GM15510 (cell line): ENCODE measurements around the gene SUGT1.

ENCODE experiments used
- POLR2A ChIP-seq: IDR thresholded peaks from 3 replicates; pipeline ENCODE4 v1.6.1; 2011; ENCODE audit warnings: borderline replicate concordance; ENCODE audit not compliant: insufficient read length; ENCODE audit errors: extremely low read depth

The SUGT1 gene

GRCh38 chr13:52652196-52652979, at the start of gene SUGT1:
Gene SUGT1, plus strand, starts transcription at chr13:52652836. Its CDS starts 85 bp downstream, at chr13:52652921.
- peak; percentile 84 for TF ChIP-seq POLR2A

- TF ChIP-seq POLR2A: no peak
These were observed 37.4 kb upstream of the SUGT1 start for GRCh38 chr13:52615134-52615801.

GRCh38 chr13:52615812-52616211, 36.8 kb upstream of the SUGT1 start:
- TF ChIP-seq POLR2A: no peak

- TF ChIP-seq POLR2A: peak; percentile 77
These were observed 35.3 kb upstream of the SUGT1 start for GRCh38 chr13:52617070-52618060.

- no peak for TF ChIP-seq POLR2A
These were observed 13.8 kb upstream of the SUGT1 start for GRCh38 chr13:52638666-52639328.

GRCh38 chr13:52642131-52642530, 10.5 kb upstream of the SUGT1 start, which contains the start of gene HNRNPA1L2:
Gene HNRNPA1L2, plus strand, starts transcription at chr13:52642431. Its CDS starts 62 bp downstream, at chr13:52642493.
- no peak for TF ChIP-seq POLR2A

GRCh38 chr13:52644108-52644507, 8.5 kb upstream of the SUGT1 start:
- no peak for TF ChIP-seq POLR2A

- TF ChIP-seq POLR2A: no peak
These were observed 5.7 kb upstream of the SUGT1 start for GRCh38 chr13:52646967-52647366.

- no peak for TF ChIP-seq POLR2A
These were observed 1.9 kb upstream of the SUGT1 start for GRCh38 chr13:52650731-52651130.

GRCh38 chr13:52651897-52652195, 790 bp upstream of the SUGT1 start:
- no peak for TF ChIP-seq POLR2A

GRCh38 chr13:52652980-52653303, 306 bp downstream of the SUGT1 start:
- no peak for TF ChIP-seq POLR2A

GRCh38 chr13:52659340-52659739, 6.7 kb downstream of the SUGT1 start:
- TF ChIP-seq POLR2A: no peak

GRCh38 chr13:52664272-52664671, 11.6 kb downstream of the SUGT1 start:
- TF ChIP-seq POLR2A: no peak

GRCh38 chr13:52665325-52665724, 12.7 kb downstream of the SUGT1 start:
- TF ChIP-seq POLR2A: no peak
